Measurements from ENCODE around the gene MATN4. TPM values are rescaled to one million over a fixed set of nuclear protein-coding genes. Genes with fewer than 3 reads are reported as not detected.
A peak's percentile ranks its signal among the peaks of the same experiment; 100 is the strongest.

MATN4 gene
- total and polyA plus RNA-seq, 2 of the 13 experiments (the other 11 are each of a cell fraction or from before 2014, with no cell fraction given), result not detected

DNA sequence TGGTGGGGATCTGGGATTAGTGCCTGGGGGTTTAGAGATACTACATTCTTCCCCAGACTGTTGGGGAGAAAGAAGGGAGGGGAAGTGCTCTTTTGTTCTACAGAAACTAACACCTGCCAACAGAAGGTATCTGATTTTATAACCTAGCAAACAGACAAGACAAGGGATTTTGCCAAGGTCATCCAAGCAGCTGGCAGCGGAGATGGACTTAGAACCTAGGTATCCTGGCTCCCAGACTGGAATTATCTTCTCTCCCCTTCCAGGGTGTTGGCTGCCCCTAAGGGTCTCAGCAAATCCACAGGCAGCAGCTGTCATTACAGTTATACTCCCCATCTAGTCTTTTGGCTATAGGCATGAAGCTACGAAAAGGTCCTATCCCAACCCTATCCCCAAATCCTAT is 31.7 kb upstream of the MATN4 start (continued):
- TF ChIP-seq ZNF850 (CRISPR knock-in tag; conservative IDR thresholded peaks at IDR 0.05) (0 out of 2 replicates have a peak, but pooled peaks have one; percentile 27), SNAI1 (CRISPR knock-in tag; IDR thresholded peaks at IDR 0.05; ENCODE audit: borderline replicate concordance) (no peak), SP2 (CRISPR knock-in tag; IDR thresholded peaks at IDR 0.05) (0 out of 2 replicates have a peak, but pooled peaks have one; percentile 2), ZNF615 (CRISPR knock-in tag; IDR thresholded peaks at IDR 0.05; ENCODE audit: borderline replicate concordance) (0 out of 2 replicates have a peak, but pooled peaks have one; percentile 27), IKZF4 (CRISPR knock-in tag; IDR thresholded peaks at IDR 0.05; ENCODE audit: borderline replicate concordance, low read depth, not compliant biosample characterization) (peak; percentile 30), HNF4A (CRISPR knock-in tag; IDR thresholded peaks at IDR 0.05) (peak; percentile 41; the same call in 1 of the 2 replicates), SATB2 (CRISPR knock-in tag; IDR thresholded peaks at IDR 0.05) (no peak), ZNF451 (CRISPR knock-in tag; IDR thresholded peaks at IDR 0.05) (no peak), RBFOX2 (IDR thresholded peaks at IDR 0.05; ENCODE audit: low read depth, low read length) (peak; percentile 65; the same call in 1 of the 2 replicates), RARA (CRISPR knock-in tag; IDR thresholded peaks at IDR 0.05) (peak; percentile 16; the same call in 1 of the 2 replicates), TEAD3 (CRISPR knock-in tag; optimal IDR thresholded peaks at IDR 0.05; ENCODE audit: borderline replicate concordance) (peak; percentile 25)
- TF ChIP-seq, protein P1, sequence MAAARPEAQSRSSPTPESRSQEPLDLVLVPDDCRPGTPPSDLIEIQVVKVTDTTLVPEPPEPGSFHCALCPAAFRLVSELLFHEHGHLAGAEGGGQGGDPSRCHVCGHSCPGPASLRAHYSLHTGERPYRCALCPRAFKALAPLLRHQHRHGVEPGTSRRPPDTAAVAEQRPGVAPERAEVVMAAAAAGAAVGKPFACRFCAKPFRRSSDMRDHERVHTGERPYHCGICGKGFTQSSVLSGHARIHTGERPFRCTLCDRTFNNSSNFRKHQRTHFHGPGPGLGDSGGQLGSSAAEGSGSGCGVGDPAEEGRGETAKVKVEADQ (CRISPR knock-in tag; IDR thresholded peaks at IDR 0.05; ENCODE audit: borderline replicate concordance), result 0 out of 2 replicates have a peak, but pooled peaks have one; percentile 10
- TF ChIP-seq, protein P2, sequence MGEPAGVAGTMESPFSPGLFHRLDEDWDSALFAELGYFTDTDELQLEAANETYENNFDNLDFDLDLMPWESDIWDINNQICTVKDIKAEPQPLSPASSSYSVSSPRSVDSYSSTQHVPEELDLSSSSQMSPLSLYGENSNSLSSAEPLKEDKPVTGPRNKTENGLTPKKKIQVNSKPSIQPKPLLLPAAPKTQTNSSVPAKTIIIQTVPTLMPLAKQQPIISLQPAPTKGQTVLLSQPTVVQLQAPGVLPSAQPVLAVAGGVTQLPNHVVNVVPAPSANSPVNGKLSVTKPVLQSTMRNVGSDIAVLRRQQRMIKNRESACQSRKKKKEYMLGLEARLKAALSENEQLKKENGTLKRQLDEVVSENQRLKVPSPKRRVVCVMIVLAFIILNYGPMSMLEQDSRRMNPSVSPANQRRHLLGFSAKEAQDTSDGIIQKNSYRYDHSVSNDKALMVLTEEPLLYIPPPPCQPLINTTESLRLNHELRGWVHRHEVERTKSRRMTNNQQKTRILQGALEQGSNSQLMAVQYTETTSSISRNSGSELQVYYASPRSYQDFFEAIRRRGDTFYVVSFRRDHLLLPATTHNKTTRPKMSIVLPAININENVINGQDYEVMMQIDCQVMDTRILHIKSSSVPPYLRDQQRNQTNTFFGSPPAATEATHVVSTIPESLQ (CRISPR knock-in tag; conservative IDR thresholded peaks at IDR 0.05), result no peak
- TF ChIP-seq, protein P3, sequence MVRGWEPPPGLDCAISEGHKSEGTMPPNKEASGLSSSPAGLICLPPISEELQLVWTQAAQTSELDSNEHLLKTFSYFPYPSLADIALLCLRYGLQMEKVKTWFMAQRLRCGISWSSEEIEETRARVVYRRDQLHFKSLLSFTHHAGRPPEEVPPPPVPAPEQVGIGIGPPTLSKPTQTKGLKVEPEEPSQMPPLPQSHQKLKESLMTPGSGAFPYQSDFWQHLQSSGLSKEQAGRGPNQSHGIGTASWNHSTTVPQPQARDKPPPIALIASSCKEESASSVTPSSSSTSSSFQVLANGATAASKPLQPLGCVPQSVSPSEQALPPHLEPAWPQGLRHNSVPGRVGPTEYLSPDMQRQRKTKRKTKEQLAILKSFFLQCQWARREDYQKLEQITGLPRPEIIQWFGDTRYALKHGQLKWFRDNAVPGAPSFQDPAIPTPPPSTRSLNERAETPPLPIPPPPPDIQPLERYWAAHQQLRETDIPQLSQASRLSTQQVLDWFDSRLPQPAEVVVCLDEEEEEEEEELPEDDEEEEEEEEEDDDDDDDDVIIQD (CRISPR knock-in tag; IDR thresholded peaks at IDR 0.05; ENCODE audit: low read depth), result no peak
- TF ChIP-seq, protein P4, sequence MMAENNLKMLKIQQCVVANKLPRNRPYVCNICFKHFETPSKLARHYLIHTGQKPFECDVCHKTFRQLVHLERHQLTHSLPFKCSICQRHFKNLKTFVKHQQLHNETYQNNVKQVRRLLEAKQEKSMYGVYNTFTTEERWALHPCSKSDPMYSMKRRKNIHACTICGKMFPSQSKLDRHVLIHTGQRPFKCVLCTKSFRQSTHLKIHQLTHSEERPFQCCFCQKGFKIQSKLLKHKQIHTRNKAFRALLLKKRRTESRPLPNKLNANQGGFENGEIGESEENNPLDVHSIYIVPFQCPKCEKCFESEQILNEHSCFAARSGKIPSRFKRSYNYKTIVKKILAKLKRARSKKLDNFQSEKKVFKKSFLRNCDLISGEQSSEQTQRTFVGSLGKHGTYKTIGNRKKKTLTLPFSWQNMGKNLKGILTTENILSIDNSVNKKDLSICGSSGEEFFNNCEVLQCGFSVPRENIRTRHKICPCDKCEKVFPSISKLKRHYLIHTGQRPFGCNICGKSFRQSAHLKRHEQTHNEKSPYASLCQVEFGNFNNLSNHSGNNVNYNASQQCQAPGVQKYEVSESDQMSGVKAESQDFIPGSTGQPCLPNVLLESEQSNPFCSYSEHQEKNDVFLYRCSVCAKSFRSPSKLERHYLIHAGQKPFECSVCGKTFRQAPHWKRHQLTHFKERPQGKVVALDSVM (CRISPR knock-in tag; IDR thresholded peaks at IDR 0.05), result peak; percentile 7; the same call in 1 of the 2 replicates
- TF ChIP-seq, protein P5, sequence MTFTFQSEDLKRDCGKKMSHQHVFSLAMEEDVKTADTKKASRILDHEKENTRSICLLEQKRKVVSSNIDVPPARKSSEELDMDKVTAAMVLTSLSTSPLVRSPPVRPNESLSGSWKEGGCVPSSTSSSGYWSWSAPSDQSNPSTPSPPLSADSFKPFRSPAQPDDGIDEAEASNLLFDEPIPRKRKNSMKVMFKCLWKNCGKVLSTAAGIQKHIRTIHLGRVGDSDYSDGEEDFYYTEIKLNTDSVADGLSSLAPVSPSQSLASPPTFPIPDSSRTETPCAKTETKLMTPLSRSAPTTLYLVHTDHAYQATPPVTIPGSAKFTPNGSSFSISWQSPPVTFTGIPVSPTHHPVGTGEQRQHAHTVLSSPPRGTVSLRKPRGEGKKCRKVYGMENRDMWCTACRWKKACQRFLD (CRISPR knock-in tag; IDR thresholded peaks at IDR 0.05; ENCODE audit: borderline replicate concordance), result no peak
- TF ChIP-seq, protein P6, sequence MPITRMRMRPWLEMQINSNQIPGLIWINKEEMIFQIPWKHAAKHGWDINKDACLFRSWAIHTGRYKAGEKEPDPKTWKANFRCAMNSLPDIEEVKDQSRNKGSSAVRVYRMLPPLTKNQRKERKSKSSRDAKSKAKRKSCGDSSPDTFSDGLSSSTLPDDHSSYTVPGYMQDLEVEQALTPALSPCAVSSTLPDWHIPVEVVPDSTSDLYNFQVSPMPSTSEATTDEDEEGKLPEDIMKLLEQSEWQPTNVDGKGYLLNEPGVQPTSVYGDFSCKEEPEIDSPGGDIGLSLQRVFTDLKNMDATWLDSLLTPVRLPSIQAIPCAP (CRISPR knock-in tag; IDR thresholded peaks at IDR 0.05; ENCODE audit: low read depth), result no peak
